MM.1S (cell line): ENCODE data around the gene CDC5L.

Experiments
- DNase-seq: peaks from one replicate; pipeline ENCODE4 v3.0.0-alpha.2; 2015
- H2AFZ ChIP-seq: fragments of 300-600 bp; sonication (generic); 2 replicates; pipeline ENCODE4 v1.6.0; 2016; ENCODE audit warnings: antibody characterized with exemption, low read length
- H3F3A ChIP-seq: fragments of 300-600 bp; sonication (generic); 2 replicates; pipeline ENCODE4 v1.6.1; 2016; ENCODE audit warnings: mild to moderate bottlenecking, antibody characterized with exemption, low read length, moderate library complexity, mixed read lengths; ENCODE audit not compliant: insufficient read depth
- H3K27ac ChIP-seq: fragments of 300-600 bp; sonication (generic); 2 replicates; pipeline ENCODE4 v1.5.1; 2016; ENCODE audit warnings: mild to moderate bottlenecking, low read length
- H3K27me3 ChIP-seq: fragments of 300-600 bp; sonication (generic); replicated peaks from 2 replicates; pipeline ENCODE4 v1.6.0; 2016; ENCODE audit warnings: low read length; ENCODE audit not compliant: insufficient read depth
- H3K36me3 ChIP-seq: fragments of 300-600 bp; sonication (generic); replicated peaks from 2 replicates; pipeline ENCODE4 v1.6.1; 2016; ENCODE audit warnings: mild to moderate bottlenecking, low read length, mixed read lengths; ENCODE audit not compliant: insufficient read depth
- H3K4me1 ChIP-seq: fragments of 300-600 bp; sonication (generic); 2 replicates; pipeline ENCODE4 v1.6.1; 2016; ENCODE audit warnings: low read length, mixed read lengths
- H3K4me2 ChIP-seq: fragments of 300-600 bp; sonication (generic); 2 replicates; pipeline ENCODE4 v1.6.0; 2016; ENCODE audit warnings: low read depth, low read length
- H3K4me3 ChIP-seq: fragments of 300-600 bp; sonication (generic); 2 replicates; pipeline ENCODE4 v1.5.1; 2016; ENCODE audit warnings: low read length, mixed read lengths
- H3K79me2 ChIP-seq: fragments of 300-600 bp; sonication (generic); 2 replicates; pipeline ENCODE4 v1.6.1; 2016; ENCODE audit warnings: mixed run types, low read length, mixed read lengths
- H3K9ac ChIP-seq: fragments of 300-600 bp; sonication (generic); 2 replicates; pipeline ENCODE4 v1.6.1; 2016; ENCODE audit warnings: low read length, mixed read lengths
- H3K9me2 ChIP-seq: fragments of 300-600 bp; sonication (generic); replicated peaks from 2 replicates; pipeline ENCODE4 v1.6.1; 2016; ENCODE audit warnings: mild to moderate bottlenecking, low read length, mixed read lengths; ENCODE audit not compliant: insufficient read depth
- H3K9me3 ChIP-seq: fragments of 300-600 bp; sonication (generic); replicated peaks from 2 replicates; pipeline ENCODE4 v1.6.1; 2016; ENCODE audit warnings: mild to moderate bottlenecking, low read length, mixed read lengths; ENCODE audit not compliant: insufficient read depth
- H4K20me1 ChIP-seq: fragments of 300-600 bp; sonication (generic); 2 replicates; pipeline ENCODE4 v1.6.1; 2016; ENCODE audit warnings: mild to moderate bottlenecking, low read length, moderate library complexity, mixed read lengths; ENCODE audit not compliant: insufficient read depth
- EZH2 ChIP-seq: fragments of 300-600 bp; sonication (generic); optimal IDR thresholded peaks from 2 replicates; pipeline ENCODE3; 2017; ENCODE audit warnings: low read depth, mild to moderate bottlenecking, antibody characterized with exemption, low read length, mixed read lengths
- EZH2phosphoT487 ChIP-seq: fragments of 300-600 bp; sonication (generic); IDR thresholded peaks from 2 replicates; pipeline ENCODE4 v1.6.1; 2018; ENCODE audit warnings: antibody characterized with exemption, low read length
- TF ChIP-seq, protein P1 (sequence below): fragments of 300-600 bp; sonication (generic); IDR thresholded peaks from 2 replicates; pipeline ENCODE4 v1.5.1; 2016; ENCODE audit warnings: antibody characterized with exemption, low read length, mixed read lengths

The CDC5L gene

DNA sequence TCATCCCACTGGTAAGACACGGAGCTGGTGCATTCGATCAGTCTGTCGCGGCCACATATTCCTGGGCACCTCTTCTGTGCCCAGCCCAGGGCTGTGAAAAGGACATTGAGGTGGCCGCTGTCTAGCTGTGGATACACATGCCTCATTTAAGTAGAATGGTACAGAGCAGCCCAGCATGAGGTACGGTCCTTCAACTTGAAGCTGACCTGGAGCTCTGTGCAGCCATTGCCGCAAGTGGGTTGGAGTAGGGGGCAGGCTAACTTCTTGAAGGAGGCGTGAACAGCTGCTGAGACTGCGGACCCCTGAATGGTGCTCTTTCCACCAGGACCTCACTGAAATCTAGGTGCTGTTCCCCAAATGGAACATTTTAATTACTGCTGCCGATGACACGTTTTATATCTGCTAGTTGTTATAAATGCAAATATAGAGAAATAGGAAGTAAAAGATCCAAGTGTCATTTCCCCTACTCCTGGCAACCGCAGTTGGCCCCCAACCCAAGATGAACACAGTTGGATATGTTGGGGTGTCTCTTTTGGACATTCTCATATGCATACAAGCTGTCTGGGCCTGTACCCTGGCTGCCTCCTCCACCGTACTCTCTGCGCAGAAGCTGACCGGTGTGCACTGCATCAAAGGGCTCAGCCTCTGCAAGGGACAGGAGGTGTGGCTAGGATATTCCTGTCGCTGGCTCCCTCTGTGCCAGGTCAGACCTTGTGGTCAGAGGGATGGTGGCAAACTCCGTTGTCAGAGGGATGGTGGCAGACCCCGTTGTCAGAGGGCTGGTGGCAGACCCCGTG, 86.1 kb downstream of the CDC5L start:
- H2AFZ ChIP-seq = no peak overlapping the region
- no peaks in the 10 kb centered on the region for H3F3A ChIP-seq
- no peak overlapping the region for H3K27ac ChIP-seq
- H3K9me3 ChIP-seq = no peaks in the 10 kb centered on the region
- H3K4me1 ChIP-seq = no peaks in the 10 kb centered on the region
- H3K4me2 ChIP-seq = no peak overlapping the region
- no peak for TF ChIP-seq EZH2
- no peak for TF ChIP-seq EZH2phosphoT487
- TF ChIP-seq, protein P1, sequence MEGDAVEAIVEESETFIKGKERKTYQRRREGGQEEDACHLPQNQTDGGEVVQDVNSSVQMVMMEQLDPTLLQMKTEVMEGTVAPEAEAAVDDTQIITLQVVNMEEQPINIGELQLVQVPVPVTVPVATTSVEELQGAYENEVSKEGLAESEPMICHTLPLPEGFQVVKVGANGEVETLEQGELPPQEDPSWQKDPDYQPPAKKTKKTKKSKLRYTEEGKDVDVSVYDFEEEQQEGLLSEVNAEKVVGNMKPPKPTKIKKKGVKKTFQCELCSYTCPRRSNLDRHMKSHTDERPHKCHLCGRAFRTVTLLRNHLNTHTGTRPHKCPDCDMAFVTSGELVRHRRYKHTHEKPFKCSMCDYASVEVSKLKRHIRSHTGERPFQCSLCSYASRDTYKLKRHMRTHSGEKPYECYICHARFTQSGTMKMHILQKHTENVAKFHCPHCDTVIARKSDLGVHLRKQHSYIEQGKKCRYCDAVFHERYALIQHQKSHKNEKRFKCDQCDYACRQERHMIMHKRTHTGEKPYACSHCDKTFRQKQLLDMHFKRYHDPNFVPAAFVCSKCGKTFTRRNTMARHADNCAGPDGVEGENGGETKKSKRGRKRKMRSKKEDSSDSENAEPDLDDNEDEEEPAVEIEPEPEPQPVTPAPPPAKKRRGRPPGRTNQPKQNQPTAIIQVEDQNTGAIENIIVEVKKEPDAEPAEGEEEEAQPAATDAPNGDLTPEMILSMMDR = no peak
- H4K20me1 ChIP-seq = no peaks in the 10 kb centered on the region
- H3K9me2 ChIP-seq = no peaks in the 10 kb centered on the region
- no peaks in the 10 kb centered on the region for H3K27me3 ChIP-seq
- H3K79me2 ChIP-seq = no peaks in the 10 kb centered on the region
- DNase-seq = no peak
- H3K36me3 ChIP-seq = no peaks in the 10 kb centered on the region
- no peak overlapping the region for H3K4me3 ChIP-seq
- H3K9ac ChIP-seq = no peak overlapping the region

DNA sequence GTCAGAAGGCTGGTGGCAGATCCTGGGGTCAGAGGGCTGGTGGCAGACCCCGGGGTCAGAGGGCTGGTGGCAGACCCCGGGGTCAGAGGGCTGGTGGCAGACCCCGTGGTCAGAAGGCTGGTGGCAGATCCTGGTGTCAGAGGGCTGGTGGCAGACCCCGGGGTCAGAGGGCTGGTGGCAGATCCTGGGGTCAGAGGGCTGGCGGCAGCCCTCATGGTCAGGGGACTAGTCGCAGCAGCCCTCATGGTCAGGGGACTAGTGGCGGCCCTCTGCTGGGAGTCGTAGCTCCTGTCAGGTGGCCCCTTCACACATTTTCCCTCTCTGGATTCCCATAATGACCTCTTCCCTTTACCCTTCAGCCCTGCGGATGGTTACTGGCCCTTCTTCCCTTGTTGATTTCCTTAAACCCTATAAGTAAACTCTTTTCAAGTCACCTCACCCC, 86.7 kb downstream of the CDC5L start:
- no peaks in the 10 kb centered on the region for H3K36me3 ChIP-seq
- H3K79me2 ChIP-seq = no peaks in the 10 kb centered on the region
- no peaks in the 10 kb centered on the region for H3K27me3 ChIP-seq
- DNase-seq = no peak
- no peaks in the 10 kb centered on the region for H3K4me1 ChIP-seq
- no peak overlapping the region for H3K4me2 ChIP-seq
- no peaks in the 10 kb centered on the region for H3K9me2 ChIP-seq
- no peak overlapping the region for H2AFZ ChIP-seq
- TF ChIP-seq EZH2phosphoT487 = no peak
- TF ChIP-seq, protein P1 = no peak
- TF ChIP-seq EZH2 = no peak
- H3K27ac ChIP-seq = no peak overlapping the region
- H3F3A ChIP-seq = no peaks in the 10 kb centered on the region
- no peaks in the 10 kb centered on the region for H3K9me3 ChIP-seq
- no peak overlapping the region for H3K9ac ChIP-seq
- H3K4me3 ChIP-seq = no peak overlapping the region
- H4K20me1 ChIP-seq = no peaks in the 10 kb centered on the region

DNA sequence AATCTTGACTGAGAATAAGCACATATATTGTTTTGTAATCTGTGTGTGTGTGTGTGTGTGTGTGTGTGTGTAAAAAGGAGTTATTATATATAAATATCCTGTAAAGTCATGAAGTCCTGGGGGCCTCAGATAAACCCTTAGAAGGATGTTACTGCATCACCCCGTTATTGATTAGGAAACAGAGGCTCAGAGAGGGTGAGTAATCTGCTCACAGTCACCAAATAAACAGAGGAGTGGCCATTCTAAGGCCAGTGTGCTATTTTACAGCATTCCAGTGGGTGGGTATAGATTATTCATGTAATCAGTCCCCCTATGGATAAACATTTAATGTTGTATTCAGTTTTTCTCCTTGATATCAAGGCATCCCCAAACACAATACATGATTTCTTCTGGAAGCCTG, 87.1 kb downstream of the CDC5L start:
- no peak overlapping the region for H3K27ac ChIP-seq
- H3K4me2 ChIP-seq = no peak overlapping the region
- H3K9me2 ChIP-seq = no peaks in the 10 kb centered on the region
- TF ChIP-seq, protein P1 = no peak
- TF ChIP-seq EZH2 (no peak), EZH2phosphoT487 (no peak)
- no peaks in the 10 kb centered on the region for H4K20me1 ChIP-seq
- H3K9me3 ChIP-seq = no peaks in the 10 kb centered on the region
- H3K4me3 ChIP-seq = no peak overlapping the region
- H3K79me2 ChIP-seq = no peaks in the 10 kb centered on the region
- H3K36me3 ChIP-seq = no peaks in the 10 kb centered on the region
- DNase-seq = no peak
- no peaks in the 10 kb centered on the region for H3K27me3 ChIP-seq
- H2AFZ ChIP-seq = no peak overlapping the region
- no peak overlapping the region for H3K9ac ChIP-seq
- no peaks in the 10 kb centered on the region for H3F3A ChIP-seq
- H3K4me1 ChIP-seq = no peaks in the 10 kb centered on the region
